Measurements from ENCODE around the gene ZNF768. TPM values are rescaled to one million over a fixed set of nuclear protein-coding genes. Genes with fewer than 3 reads are reported as not detected.
"Not testable (repeated sequence)": the region's sequence is repeated elsewhere in the genome, so short reads cannot be mapped to it uniquely, and the experiment has no call there.

ZNF768 gene
- total RNA-seq, 1 donor from 2014 or later = 12.9 TPM

GRCh38 chr16:30493941-30494488, 32.4 kb downstream of the ZNF768 start:
- H3K27ac Mint-ChIP-seq = peak overlapping the region; percentile 13
- no peaks in the 10 kb centered on the region for H3K27me3 Mint-ChIP-seq
- H3K4me1 Mint-ChIP-seq = peaks cover 21% of the 10 kb centered on the region
- no peak for DNase-seq
- intact Hi-C loops (cut with micrococcal nuclease) = no loop called here
- no peaks in the 10 kb centered on the region for H3K9me3 Mint-ChIP-seq
- peaks cover 55% of the 10 kb centered on the region for H3K36me3 Mint-ChIP-seq (ENCODE audit: low read depth)
- no peak overlapping the region for H3K4me3 Mint-ChIP-seq

- peaks cover 59% of the 10 kb centered on the region for H3K36me3 Mint-ChIP-seq (ENCODE audit: low read depth)
- peaks cover 30% of the 10 kb centered on the region for H3K4me1 Mint-ChIP-seq
- H3K4me3 Mint-ChIP-seq = no peak overlapping the region
- intact Hi-C loops (cut with micrococcal nuclease) = no loop called here
- peak overlapping the region; percentile 56 for H3K27ac Mint-ChIP-seq
- no peaks in the 10 kb centered on the region for H3K9me3 Mint-ChIP-seq
- H3K27me3 Mint-ChIP-seq = no peaks in the 10 kb centered on the region
- DNase-seq = no peak
Observed at GRCh38 chr16:30491744-30492308, 34.5 kb downstream of the ZNF768 start.

GRCh38 chr16:30491229-30491628, 35.1 kb downstream of the ZNF768 start:
- Mint-ChIP-seq H3K27ac (peak overlapping the region; percentile 56), H3K36me3 (ENCODE audit: low read depth) (peaks cover 61% of the 10 kb centered on the region), H3K9me3 (no peaks in the 10 kb centered on the region), H3K27me3 (no peaks in the 10 kb centered on the region), H3K4me1 (peaks cover 32% of the 10 kb centered on the region), H3K4me3 (no peak overlapping the region)
- intact Hi-C loops (cut with micrococcal nuclease) = no loop called here
- DNase-seq = no peak

- intact Hi-C loops (cut with micrococcal nuclease) = no loop called here
- H3K4me3 Mint-ChIP-seq = no peak overlapping the region
- H3K9me3 Mint-ChIP-seq = no peaks in the 10 kb centered on the region
- peaks cover 64% of the 10 kb centered on the region for H3K36me3 Mint-ChIP-seq (ENCODE audit: low read depth)
- H3K27me3 Mint-ChIP-seq = no peaks in the 10 kb centered on the region
- H3K27ac Mint-ChIP-seq = peak overlapping the region; percentile 73
- no peak for DNase-seq
- H3K4me1 Mint-ChIP-seq = peaks cover 34% of the 10 kb centered on the region
Observed at GRCh38 chr16:30490210-30490609, 36.2 kb downstream of the ZNF768 start.

GRCh38 chr16:30488764-30489605, 37.4 kb downstream of the ZNF768 start:
- intact Hi-C loops (cut with micrococcal nuclease) = loop anchor here (2.0 kb wide), 1 partner anchor 16 kb away; the partner anchor contains the start of gene ITGAL
- Mint-ChIP-seq H3K36me3 (ENCODE audit: low read depth) (peaks cover 64% of the 10 kb centered on the region), H3K4me3 (no peak overlapping the region), H3K27ac (peak overlapping the region; percentile 60), H3K27me3 (no peaks in the 10 kb centered on the region), H3K9me3 (no peaks in the 10 kb centered on the region), H3K4me1 (peaks cover 37% of the 10 kb centered on the region)
- DNase-seq = no peak

GRCh38 chr16:30485818-30486436, 40.4 kb downstream of the ZNF768 start:
- peaks cover 43% of the 10 kb centered on the region for H3K4me1 Mint-ChIP-seq
- intact Hi-C loops (cut with micrococcal nuclease) = no loop called here
- H3K27ac Mint-ChIP-seq = peak overlapping the region; percentile 72
- no peaks in the 10 kb centered on the region for H3K27me3 Mint-ChIP-seq
- H3K36me3 Mint-ChIP-seq (ENCODE audit: low read depth) = peaks cover 76% of the 10 kb centered on the region
- H3K4me3 Mint-ChIP-seq = no peak overlapping the region
- H3K9me3 Mint-ChIP-seq = no peaks in the 10 kb centered on the region
- DNase-seq = no peak

GRCh38 chr16:30484887-30485286, 41.5 kb downstream of the ZNF768 start:
- intact Hi-C loops (cut with micrococcal nuclease) = no loop called here
- Mint-ChIP-seq H3K9me3 (no peaks in the 10 kb centered on the region), H3K36me3 (ENCODE audit: low read depth) (peaks cover 77% of the 10 kb centered on the region), H3K27me3 (no peaks in the 10 kb centered on the region), H3K4me1 (peaks cover 45% of the 10 kb centered on the region), H3K27ac (peak overlapping the region; percentile 41), H3K4me3 (no peak overlapping the region)
- DNase-seq = no peak

- Mint-ChIP-seq H3K4me1 (peaks cover 45% of the 10 kb centered on the region), H3K9me3 (no peaks in the 10 kb centered on the region), H3K4me3 (no peak overlapping the region), H3K27ac (peak overlapping the region; percentile 70), H3K27me3 (no peaks in the 10 kb centered on the region), H3K36me3 (ENCODE audit: low read depth) (peaks cover 77% of the 10 kb centered on the region)
- no peak for DNase-seq
- intact Hi-C loops (cut with micrococcal nuclease) = no loop called here
Observed at GRCh38 chr16:30482366-30482765, 44.0 kb downstream of the ZNF768 start.

- Mint-ChIP-seq H3K9me3 (no peaks in the 10 kb centered on the region), H3K4me3 (no peak overlapping the region), H3K36me3 (ENCODE audit: low read depth) (peaks cover 82% of the 10 kb centered on the region), H3K27ac (peak overlapping the region; percentile 37), H3K4me1 (peaks cover 50% of the 10 kb centered on the region), H3K27me3 (no peaks in the 10 kb centered on the region)
- intact Hi-C loops (cut with micrococcal nuclease) = no loop called here
- DNase-seq = no peak
Observed at GRCh38 chr16:30481381-30481780, 45.0 kb downstream of the ZNF768 start.

- H3K27me3 Mint-ChIP-seq = no peaks in the 10 kb centered on the region
- H3K36me3 Mint-ChIP-seq (ENCODE audit: low read depth) = peaks cover 82% of the 10 kb centered on the region
- no peaks in the 10 kb centered on the region for H3K9me3 Mint-ChIP-seq
- H3K27ac Mint-ChIP-seq = no peak overlapping the region
- peaks cover 52% of the 10 kb centered on the region for H3K4me1 Mint-ChIP-seq
- no peak overlapping the region for H3K4me3 Mint-ChIP-seq
- no peak for DNase-seq
- intact Hi-C loops (cut with micrococcal nuclease) = no loop called here
Observed at GRCh38 chr16:30478766-30479478, 47.4 kb downstream of the ZNF768 start.

- intact Hi-C loops (cut with micrococcal nuclease); DNase-seq; H3K27me3 Mint-ChIP-seq; H3K9me3 Mint-ChIP-seq: not testable (repeated sequence)
- Mint-ChIP-seq H3K4me3 (peak overlapping the region; percentile 55), H3K36me3 (ENCODE audit: low read depth) (peaks cover 82% of the 10 kb centered on the region), H3K4me1 (peaks cover 57% of the 10 kb centered on the region), H3K27ac (peak overlapping the region; percentile 68)
Observed at GRCh38 chr16:30477773-30478172, 48.6 kb downstream of the ZNF768 start.

GRCh38 chr16:30476991-30477390, 49.4 kb downstream of the ZNF768 start:
- no peaks in the 10 kb centered on the region for H3K27me3 Mint-ChIP-seq
- intact Hi-C loops (cut with micrococcal nuclease) = no loop called here
- no peaks in the 10 kb centered on the region for H3K9me3 Mint-ChIP-seq
- peaks cover 76% of the 10 kb centered on the region for H3K36me3 Mint-ChIP-seq (ENCODE audit: low read depth)
- H3K4me3 Mint-ChIP-seq = peak overlapping the region; percentile 55
- peaks cover 60% of the 10 kb centered on the region for H3K4me1 Mint-ChIP-seq
- H3K27ac Mint-ChIP-seq = peak overlapping the region; percentile 68
- no peak for DNase-seq

GRCh38 chr16:30474684-30475083, 51.7 kb downstream of the ZNF768 start:
- DNase-seq = no peak
- intact Hi-C loops (cut with micrococcal nuclease) = loop anchor here (5.0 kb wide), 1 partner anchor 93 kb away; no protein-coding TSS in a partner anchor
- Mint-ChIP-seq H3K9me3 (no peaks in the 10 kb centered on the region), H3K27ac (peak overlapping the region; percentile 80), H3K4me3 (peak overlapping the region; percentile 100), H3K4me1 (peaks cover 60% of the 10 kb centered on the region), H3K27me3 (no peaks in the 10 kb centered on the region), H3K36me3 (ENCODE audit: low read depth) (peaks cover 57% of the 10 kb centered on the region)

Data from activated CD4-positive, alpha-beta T cell treated with anti-CD3 and anti-CD28 coated beads, Interleukin-2, amount 10 ng/mL, durations not matched to agents 24 days and 14 days (primary cell).